IMR-90 (cell line): ENCODE measurements around the gene RIOX2.

Experiments used
- BHLHE40 ChIP-seq: fragments of 150-350 bp; IDR thresholded peaks from 2 replicates; pipeline ENCODE4 v1.6.1; 2016; ENCODE audit warnings: mild to moderate bottlenecking, low read depth, low read length
- MXI1 ChIP-seq: IDR thresholded peaks from 2 replicates; pipeline ENCODE4 v1.6.1; 2012; ENCODE audit warnings: low read depth, mild to moderate bottlenecking, low read length, moderate library complexity, borderline replicate concordance
- TF ChIP-seq, protein P1 (sequence below): conservative IDR thresholded peaks from 2 replicates; pipeline ENCODE4 v1.5.1; 2012; ENCODE audit warnings: mild to moderate bottlenecking, low read depth, low read length, improper control_type of control experiment
- TF ChIP-seq, protein P2 (sequence below): fragments of 150-350 bp; IDR thresholded peaks from 2 replicates; pipeline ENCODE4 v1.6.1; 2017; ENCODE audit warnings: mild to moderate bottlenecking, antibody characterized with exemption, low read length, low read depth

DNA sequence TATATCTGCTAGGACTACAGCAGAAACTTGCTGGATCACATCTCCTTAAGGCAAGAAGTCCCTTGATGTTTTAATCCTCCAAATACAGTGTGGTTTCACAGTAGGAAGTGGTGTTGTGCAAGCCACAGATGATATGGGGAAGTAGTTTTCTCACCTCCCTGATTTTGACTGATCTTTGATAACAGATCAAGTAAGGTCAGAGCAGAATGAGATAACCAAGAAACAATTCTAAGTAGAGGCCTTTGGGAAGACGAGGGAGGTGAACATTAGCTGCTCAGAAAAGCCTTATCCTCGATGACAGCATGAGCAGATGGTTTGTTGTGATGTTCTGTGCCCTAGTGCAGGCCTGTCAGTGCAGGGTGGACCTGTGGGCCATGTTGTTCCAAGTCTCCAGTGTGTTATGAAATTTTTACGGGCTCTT lies 61.3 kb downstream of the RIOX2 start:
- TF ChIP-seq, protein P1, sequence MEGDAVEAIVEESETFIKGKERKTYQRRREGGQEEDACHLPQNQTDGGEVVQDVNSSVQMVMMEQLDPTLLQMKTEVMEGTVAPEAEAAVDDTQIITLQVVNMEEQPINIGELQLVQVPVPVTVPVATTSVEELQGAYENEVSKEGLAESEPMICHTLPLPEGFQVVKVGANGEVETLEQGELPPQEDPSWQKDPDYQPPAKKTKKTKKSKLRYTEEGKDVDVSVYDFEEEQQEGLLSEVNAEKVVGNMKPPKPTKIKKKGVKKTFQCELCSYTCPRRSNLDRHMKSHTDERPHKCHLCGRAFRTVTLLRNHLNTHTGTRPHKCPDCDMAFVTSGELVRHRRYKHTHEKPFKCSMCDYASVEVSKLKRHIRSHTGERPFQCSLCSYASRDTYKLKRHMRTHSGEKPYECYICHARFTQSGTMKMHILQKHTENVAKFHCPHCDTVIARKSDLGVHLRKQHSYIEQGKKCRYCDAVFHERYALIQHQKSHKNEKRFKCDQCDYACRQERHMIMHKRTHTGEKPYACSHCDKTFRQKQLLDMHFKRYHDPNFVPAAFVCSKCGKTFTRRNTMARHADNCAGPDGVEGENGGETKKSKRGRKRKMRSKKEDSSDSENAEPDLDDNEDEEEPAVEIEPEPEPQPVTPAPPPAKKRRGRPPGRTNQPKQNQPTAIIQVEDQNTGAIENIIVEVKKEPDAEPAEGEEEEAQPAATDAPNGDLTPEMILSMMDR = no peak
- TF ChIP-seq BHLHE40 = no peak
- no peak for TF ChIP-seq MXI1
- TF ChIP-seq, protein P2, sequence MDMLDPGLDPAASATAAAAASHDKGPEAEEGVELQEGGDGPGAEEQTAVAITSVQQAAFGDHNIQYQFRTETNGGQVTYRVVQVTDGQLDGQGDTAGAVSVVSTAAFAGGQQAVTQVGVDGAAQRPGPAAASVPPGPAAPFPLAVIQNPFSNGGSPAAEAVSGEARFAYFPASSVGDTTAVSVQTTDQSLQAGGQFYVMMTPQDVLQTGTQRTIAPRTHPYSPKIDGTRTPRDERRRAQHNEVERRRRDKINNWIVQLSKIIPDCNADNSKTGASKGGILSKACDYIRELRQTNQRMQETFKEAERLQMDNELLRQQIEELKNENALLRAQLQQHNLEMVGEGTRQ = no peak
